ENCODE results near the gene ACAT2. TPM values are rescaled to one million over a fixed set of nuclear protein-coding genes. Genes with fewer than 3 reads are reported as not detected.
"Not testable (repeated sequence)": the region's sequence is repeated elsewhere in the genome, so short reads cannot be mapped to it uniquely, and the experiment has no call there.

Gene ACAT2
- polyA plus RNA-seq, 1 experiment, result 39.9 TPM

GRCh38 chr6:159745081-159745480 lies 16.8 kb upstream of the ACAT2 start:
- CTCF ChIA-PET, result no interaction called here
- POLR2A ChIA-PET, result interaction anchor here (0.6 kb wide), 1 partner anchor 54 kb away, joined by 3 read pairs; no protein-coding TSS in a partner anchor
- H3K27me3 ChIP-seq (ENCODE audit: control insufficient read depth, insufficient read depth, low read length), result no peaks in the 10 kb centered on the region
- H3K9me3 ChIP-seq (ENCODE audit: control insufficient read depth, insufficient read depth, low read length), result no peaks in the 10 kb centered on the region
- H3K4me3 ChIP-seq (ENCODE audit: low read depth, low read length), result no peak overlapping the region
- no peak overlapping the region for H3K27ac ChIP-seq (ENCODE audit: low read depth, low read length)
- TF ChIP-seq CTCF (IDR thresholded peaks at IDR 0.05; ENCODE audit: low read depth, low read length), result no peak
- no peak for DNase-seq (ENCODE audit: low read depth, low spot score)

DNA sequence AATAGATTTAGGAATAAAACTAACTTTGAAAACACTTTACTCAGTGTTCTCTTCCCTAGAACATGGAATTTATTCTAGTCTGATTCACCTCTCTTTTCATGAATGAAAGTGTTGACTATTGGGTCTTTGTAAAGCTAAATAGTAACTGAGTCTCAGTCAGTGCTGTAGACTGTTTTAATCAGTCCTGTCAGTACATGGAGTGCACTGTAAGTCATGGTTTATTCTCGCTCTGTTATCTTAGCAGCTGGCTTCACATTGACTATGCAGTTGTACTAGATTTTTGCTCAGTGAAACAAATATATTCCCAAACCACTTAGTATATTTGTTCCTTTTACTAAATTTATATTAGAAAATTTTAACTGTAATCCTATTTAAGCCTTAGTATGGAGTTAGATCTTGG lies 15.1 kb upstream of the ACAT2 start:
- no peak for TF ChIP-seq CTCF (IDR thresholded peaks at IDR 0.05; ENCODE audit: low read depth, low read length)
- CTCF ChIA-PET, result interaction anchor here (0.6 kb wide), 1 partner anchor 26 kb away, joined by 4 read pairs; no protein-coding TSS in a partner anchor
- H3K27ac ChIP-seq (ENCODE audit: low read depth, low read length), result no peak overlapping the region
- H3K9me3 ChIP-seq (ENCODE audit: control insufficient read depth, insufficient read depth, low read length), result no peaks in the 10 kb centered on the region
- DNase-seq (ENCODE audit: low read depth, low spot score), result no peak
- POLR2A ChIA-PET, result no interaction called here
- H3K4me3 ChIP-seq (ENCODE audit: low read depth, low read length), result no peak overlapping the region
- no peaks in the 10 kb centered on the region for H3K27me3 ChIP-seq (ENCODE audit: control insufficient read depth, insufficient read depth, low read length)

GRCh38 chr6:159748127-159748526 lies 13.7 kb upstream of the ACAT2 start:
- DNase-seq (ENCODE audit: low read depth, low spot score); POLR2A ChIA-PET; H3K9me3 ChIP-seq (ENCODE audit: control insufficient read depth, insufficient read depth, low read length); H3K27ac ChIP-seq (ENCODE audit: low read depth, low read length); H3K27me3 ChIP-seq (ENCODE audit: control insufficient read depth, insufficient read depth, low read length); H3K4me3 ChIP-seq (ENCODE audit: low read depth, low read length); CTCF ChIA-PET: not testable (repeated sequence)

GRCh38 chr6:159751448-159751847 lies 10.4 kb upstream of the ACAT2 start:
- H3K4me3 ChIP-seq (ENCODE audit: low read depth, low read length), result no peak overlapping the region
- H3K9me3 ChIP-seq (ENCODE audit: control insufficient read depth, insufficient read depth, low read length), result no peaks in the 10 kb centered on the region
- ChIA-PET POLR2A (interaction anchor here (0.6 kb wide), 1 partner anchor 23 kb away, joined by 3 read pairs; no protein-coding TSS in a partner anchor), CTCF (interaction anchor here (1.7 to 2.2 kb wide), 2 partner anchors 8 to 60 kb away, joined by 3 to 7 read pairs; no protein-coding TSS in a partner anchor)
- H3K27ac ChIP-seq (ENCODE audit: low read depth, low read length), result no peak overlapping the region
- H3K27me3 ChIP-seq (ENCODE audit: control insufficient read depth, insufficient read depth, low read length), result no peaks in the 10 kb centered on the region
- no peak for TF ChIP-seq CTCF (IDR thresholded peaks at IDR 0.05; ENCODE audit: low read depth, low read length)
- DNase-seq (ENCODE audit: low read depth, low spot score), result no peak

DNA sequence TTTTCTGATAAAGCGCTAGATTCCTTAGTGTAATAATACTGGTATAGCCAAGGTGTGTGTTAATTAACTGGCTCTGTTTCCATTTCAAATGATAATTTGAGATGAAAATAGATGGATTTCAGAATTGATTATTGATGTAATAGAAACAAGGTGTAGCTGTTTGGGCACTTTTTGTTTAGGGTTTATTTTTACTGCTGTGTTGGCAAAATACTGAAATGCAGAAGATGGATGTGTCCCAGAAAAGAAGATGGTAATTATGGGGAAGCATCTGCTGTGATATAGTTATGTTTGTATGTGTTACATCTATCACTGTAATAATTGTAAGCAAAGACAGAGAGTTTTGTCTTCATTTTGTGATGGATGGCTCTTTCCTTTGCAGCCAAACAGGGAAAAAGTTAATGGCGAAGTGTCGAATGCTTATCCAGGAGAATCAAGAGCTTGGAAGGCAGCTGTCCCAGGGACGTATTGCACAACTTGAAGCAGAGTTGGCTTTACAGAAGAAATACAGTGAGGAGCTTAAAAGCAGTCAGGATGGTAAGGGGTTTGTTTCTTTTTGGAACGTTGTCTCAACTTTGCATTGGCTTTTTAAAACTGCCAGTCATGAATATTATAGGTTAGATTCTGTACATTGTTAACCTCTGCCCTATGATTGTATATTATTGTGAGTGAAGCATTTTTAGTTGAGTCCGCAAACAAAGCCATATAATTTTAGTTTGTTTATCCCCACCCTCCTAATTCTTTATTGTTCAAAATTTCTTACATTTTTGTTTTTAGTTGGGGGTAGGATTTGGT lies 8.6 kb upstream of the ACAT2 start:
- Histone ChIP-seq H3K9me3 (ENCODE audit: control insufficient read depth, insufficient read depth, low read length) (no peaks in the 10 kb centered on the region), H3K27ac (ENCODE audit: low read depth, low read length) (no peak overlapping the region), H3K4me3 (ENCODE audit: low read depth, low read length) (no peak overlapping the region), H3K27me3 (ENCODE audit: control insufficient read depth, insufficient read depth, low read length) (no peaks in the 10 kb centered on the region)
- no peak for TF ChIP-seq CTCF (IDR thresholded peaks at IDR 0.05; ENCODE audit: low read depth, low read length)
- ChIA-PET CTCF (interaction anchor here (1.7 to 2.2 kb wide), 2 partner anchors 10 to 62 kb away, joined by 3 to 7 read pairs; no protein-coding TSS in a partner anchor), POLR2A (no interaction called here)
- no peak for DNase-seq (ENCODE audit: low read depth, low spot score)

Data from AG04450 (cell line).